ENCODE data around the gene PRSS38. TPM values are rescaled to one million over a fixed set of nuclear protein-coding genes. Genes with fewer than 3 reads are reported as not detected.

Gene PRSS38
- total and polyA plus RNA-seq, 2 donors (not counting 3 experiments of a cell fraction or from before 2014, with no cell fraction given), result not detected

DNA sequence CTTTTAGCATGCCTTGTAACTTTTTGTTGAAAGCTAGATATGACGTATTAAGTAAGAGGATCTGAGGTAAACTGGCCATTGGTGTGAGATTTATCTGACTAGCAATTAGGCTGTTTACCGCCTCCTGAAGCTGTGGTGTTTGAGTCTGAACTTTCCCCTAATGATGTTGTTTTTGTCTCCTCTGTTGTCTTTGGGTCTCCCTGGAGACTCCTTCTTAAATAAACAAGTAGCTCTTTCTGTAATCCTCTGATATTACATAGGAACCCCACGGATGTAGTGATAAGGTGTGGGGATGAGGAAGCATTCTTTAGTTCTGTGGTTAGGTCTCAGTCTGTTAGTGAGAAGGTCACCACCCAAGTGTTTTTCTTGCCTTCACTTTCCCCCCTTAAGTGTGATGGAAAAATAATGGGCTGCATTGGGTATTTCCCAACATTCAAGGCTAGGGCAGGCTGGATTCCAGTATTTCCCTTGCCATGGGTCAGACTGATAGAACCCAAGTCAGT is 33.0 kb downstream of the PRSS38 start:
- no peaks in the 10 kb centered on the region for H3K9me3 ChIP-seq (replicated peaks; ENCODE audit: control insufficient read depth, insufficient read depth, low read length)
- H3K4me3 ChIP-seq (replicated peaks in 1 of 3; ENCODE audit: insufficient read depth in 1 of 3, low read depth in 1 of 3, low read length in 3 of 3), result no peak overlapping the region
- no peaks in the 10 kb centered on the region for H3K36me3 ChIP-seq (ENCODE audit: control insufficient read depth in 2 of 2, extremely low read depth in 1 of 2, insufficient read depth in 2 of 2, low read length in 2 of 2)
- CTCF ChIA-PET, result interaction anchor here (0.5 to 1.7 kb wide), 3 partner anchors 7 to 1440 kb away, joined by 3 to 4 read pairs (median 3); partner anchors contain the start of gene PARP1
- FAIRE-seq (no peak), DNase-seq (ENCODE audit: low read depth, low spot score) (no peak)
- H2AFZ ChIP-seq (ENCODE audit: low read depth, low read length), result no peak overlapping the region
- no peak overlapping the region for H3K9ac ChIP-seq (replicated peaks; ENCODE audit: extremely low read depth, insufficient read depth, low read length)
- no peaks in the 10 kb centered on the region for H3K9me1 ChIP-seq (replicated peaks; ENCODE audit: control insufficient read depth, extremely low read depth, insufficient read depth, low read length)
- no peaks in the 10 kb centered on the region for H3K27me3 ChIP-seq (ENCODE audit: control insufficient read depth in 2 of 2, insufficient read depth in 2 of 2, low read length in 2 of 2)
- H4K20me1 ChIP-seq (replicated peaks; ENCODE audit: control insufficient read depth, extremely low read depth, insufficient read depth, low read length), result no peaks in the 10 kb centered on the region
- no TSS peak for BruUV-seq (replicated peaks)
- H3K27ac ChIP-seq (ENCODE audit: insufficient read depth, low read depth, low read length), result no peak overlapping the region
- TF ChIP-seq MAX (IDR thresholded peaks at IDR 0.05; ENCODE audit: insufficient read depth, insufficient read length), result no peak
- no peak for TF ChIP-seq GATA2 (IDR thresholded peaks at IDR 0.05; ENCODE audit: insufficient read depth, insufficient read length, low read depth, low read length)
- TF ChIP-seq JUN (IDR thresholded peaks at IDR 0.05; ENCODE audit: borderline replicate concordance, insufficient read depth, insufficient read length, low read depth), result no peak
- H3K79me2 ChIP-seq (ENCODE audit: control insufficient read depth, insufficient read depth, low read length), result no peaks in the 10 kb centered on the region
- H3K4me2 ChIP-seq (ENCODE audit: insufficient read depth, low read length), result no peak overlapping the region
- dilution Hi-C loops (cut with MboI; ENCODE audit: extremely low pct_ligation_motif_present, low sequenced_read_pairs), result no loop called here
- intact Hi-C loops (cut with micrococcal nuclease), result no loop called here
- POLR2A ChIA-PET, result no interaction called here
- H3K4me1 ChIP-seq (ENCODE audit: control insufficient read depth, extremely low read depth, insufficient read depth, low read length), result no peaks in the 10 kb centered on the region

- dilution Hi-C loops (cut with MboI; ENCODE audit: extremely low pct_ligation_motif_present, low sequenced_read_pairs), result no loop called here
Observed at GRCh38 chr1:227849251-227849650, 33.8 kb downstream of the PRSS38 start.

More at GRCh38 chr1:227849251-227849650, 33.8 kb downstream of the PRSS38 start:
- Histone ChIP-seq H3K36me3 (ENCODE audit: control insufficient read depth in 2 of 2, extremely low read depth in 1 of 2, insufficient read depth in 2 of 2, low read length in 2 of 2) (no peaks in the 10 kb centered on the region), H2AFZ (ENCODE audit: low read depth, low read length) (no peak overlapping the region), H3K4me2 (ENCODE audit: insufficient read depth, low read length) (no peak overlapping the region), H3K9ac (replicated peaks; ENCODE audit: extremely low read depth, insufficient read depth, low read length) (no peak overlapping the region), H3K27ac (ENCODE audit: insufficient read depth, low read depth, low read length) (no peak overlapping the region), H4K20me1 (replicated peaks; ENCODE audit: control insufficient read depth, extremely low read depth, insufficient read depth, low read length) (no peaks in the 10 kb centered on the region), H3K4me3 (replicated peaks in 1 of 3; ENCODE audit: insufficient read depth in 1 of 3, low read depth in 1 of 3, low read length in 3 of 3) (no peak overlapping the region), H3K4me1 (ENCODE audit: control insufficient read depth, extremely low read depth, insufficient read depth, low read length) (no peaks in the 10 kb centered on the region), H3K9me3 (replicated peaks; ENCODE audit: control insufficient read depth, insufficient read depth, low read length) (no peaks in the 10 kb centered on the region), H3K9me1 (replicated peaks; ENCODE audit: control insufficient read depth, extremely low read depth, insufficient read depth, low read length) (no peaks in the 10 kb centered on the region), H3K79me2 (ENCODE audit: control insufficient read depth, insufficient read depth, low read length) (no peaks in the 10 kb centered on the region), H3K27me3 (ENCODE audit: control insufficient read depth in 2 of 2, insufficient read depth in 2 of 2, low read length in 2 of 2) (no peaks in the 10 kb centered on the region)
- ChIA-PET POLR2A (no interaction called here), CTCF (interaction anchor here (1.4 kb wide), 1 partner anchor 8 kb away, joined by 3 read pairs; no protein-coding TSS in a partner anchor)
- no peak for FAIRE-seq
- no peak for DNase-seq (ENCODE audit: low read depth, low spot score)
- TF ChIP-seq GATA2 (IDR thresholded peaks at IDR 0.05; ENCODE audit: insufficient read depth, insufficient read length, low read depth, low read length) (no peak), POLR2A (IDR thresholded peaks at IDR 0.05; ENCODE audit: low read depth, low read length) (no peak), POLR2AphosphoS5 (IDR thresholded peaks at IDR 0.05; ENCODE audit: insufficient read depth, low read depth, low read length) (no peak), FOS (IDR thresholded peaks at IDR 0.05; ENCODE audit: borderline replicate concordance, insufficient read depth, low read length) (no peak), MYC (IDR thresholded peaks at IDR 0.05; ENCODE audit: low read depth, low read length) (no peak)
- no TSS peak for BruUV-seq (replicated peaks)
- intact Hi-C loops (cut with micrococcal nuclease), result no loop called here
